Gastrocnemius medialis (tissue), 4 donors: Measurements from ENCODE around the gene PLEKHA4. TPM values are rescaled to one million over a fixed set of nuclear protein-coding genes. Genes with fewer than 3 reads are reported as not detected.

Experiments
- ATAC-seq, 2 donors: fragments of 150-250 bp; one replicate each; pipeline ENCODE4 v1.9.1; 2016
- DNase-seq, 2 donors: peaks; one replicate each; pipeline ENCODE4 v3.0.0-alpha.2; 2019
- H3K27ac ChIP-seq, 4 donors: fragments of 200-600 bp; sonication (generic); 1 replicate in 1 of 4; 2 replicates in 3 of 4; pipeline ENCODE4 v1.5.1; 2016 to 2018; ENCODE audit warnings: mild to moderate bottlenecking in 2 of 4, moderate library complexity in 1 of 4
- H3K27me3 ChIP-seq, 3 donors: fragments of 200-600 bp; sonication (generic) in 2 of 3; 1 replicate in 1 of 3; 2 replicates in 2 of 3; pipeline versions ENCODE4 v1.5.1 to v1.6.0; 2016 to 2019; ENCODE audit warnings: mild to moderate bottlenecking in 1 of 3, moderate library complexity in 1 of 3
- H3K36me3 ChIP-seq, 2 donors: fragments of 200-600 bp; sonication (generic) in 1 of 2; one replicate each; pipeline ENCODE4 v1.5.1; 2017 to 2018
- H3K4me1 ChIP-seq, 2 donors: fragments of 200-600 bp; sonication (generic) in 1 of 2; one replicate each; pipeline ENCODE4 v1.5.1; 2016 to 2017; ENCODE audit warnings: mild to moderate bottlenecking in 2 of 2
- H3K4me3 ChIP-seq, 4 donors: fragments of 200-600 bp; sonication (generic) in 3 of 4; 1 replicate in 1 of 4; 2 replicates in 3 of 4; pipeline ENCODE4 v1.5.1; 2016 to 2019; ENCODE audit warnings: mild to moderate bottlenecking in 2 of 4
- H3K9me3 ChIP-seq, 3 donors: fragments of 200-600 bp; sonication (generic) in 2 of 3; 1 replicate in 1 of 3; 2 replicates in 2 of 3; pipeline ENCODE4 v1.5.1; 2016 to 2019
- CTCF ChIP-seq, 5 experiments: fragments of 450-650 bp in 3 of 5; fragments of 200-600 bp in 2 of 5; sonication (generic) in 2 of 5; IDR thresholded peaks in 4 of 5; conservative IDR thresholded peaks in 1 of 5; 1 replicate in 4 of 5; 2 replicates in 1 of 5; pipeline ENCODE4 v1.5.1; 2016 to 2019; ENCODE audit warnings: antibody characterized with exemption in 5 of 5, mild to moderate bottlenecking in 3 of 5, moderate library complexity in 3 of 5
- POLR2A ChIP-seq, 2 donors: fragments of 450-650 bp; IDR thresholded peaks; one replicate each; pipeline ENCODE4 v1.6.1; 2017; ENCODE audit warnings: antibody characterized with exemption in 2 of 2, mild to moderate bottlenecking in 2 of 2, moderate library complexity in 2 of 2
- in situ Hi-C, 4 donors: fragments of 200-750 bp; cut with MboI; loops; one replicate each; pipeline versions ENCODE4 v1.15.0 to v1.8.0; 2017; ENCODE audit warnings: low sequenced_read_pairs in 4 of 4
- intact Hi-C: fragments of 100-400 bp; cut with DNase I; formaldehyde crosslinking; loops from one replicate; pipeline ENCODE4 v1.15.1; 2023; ENCODE audit warnings: low total_unique reads
- total RNA-seq, 4 donors: library from RNA; depleted of rRNA; stranded (reverse); fragments of >200 nt; gene quantifications; one replicate each; pipeline versions ENCODE4 v1.1.0 to v1.2.3, GENCODE V29; 2016

PLEKHA4 gene
- total RNA-seq, 4 donors from 2014 or later = 3.4 to 9.7 (median 6.3) TPM

- no peak for TF ChIP-seq POLR2A (IDR thresholded peaks at IDR 0.05)
- H3K4me1 ChIP-seq = peaks cover 3 to 14% of the 10 kb centered on the region in 2 donors
- intact Hi-C loops = no loop called here
- H3K36me3 ChIP-seq = no peaks in the 10 kb centered on the region
- peak in 1 of 2 donors; percentile 63 for DNase-seq
- peak; percentile 82 to 87 for ATAC-seq
- H3K9me3 ChIP-seq = no peaks in the 10 kb centered on the region
- H3K27ac ChIP-seq = peak overlapping the region in 2 of 4 donors; percentile 49 to 55
- in situ Hi-C loops = loop anchor here in 1 of 4 donors (25.0 kb wide), 1 partner anchor 99 kb away; the partner anchor contains the start of genes BAX and FTL
- H3K4me3 ChIP-seq = no peak overlapping the region
- H3K27me3 ChIP-seq = no peaks in the 10 kb centered on the region
Measured at GRCh38 chr19:48862827-48863226, 5.6 kb downstream of the PLEKHA4 start.

GRCh38 chr19:48861313-48861712 is 7.1 kb downstream of the PLEKHA4 start:
- TF ChIP-seq CTCF (IDR thresholded peaks at IDR 0.05 in 4 of 5, conservative IDR thresholded peaks at IDR 0.05 in 1 of 5) (no peak), POLR2A (IDR thresholded peaks at IDR 0.05) (no peak)
- in situ Hi-C loops = loop anchor here in 1 of 4 donors (25.0 kb wide), 1 partner anchor 101 kb away; the partner anchor contains the start of genes BAX and FTL

GRCh38 chr19:48859711-48860572 is 8.5 kb downstream of the PLEKHA4 start:
- in situ Hi-C loops = loop anchor here in 1 of 4 donors (25.0 kb wide), 1 partner anchor 102 kb away; the partner anchor contains the start of genes BAX and FTL
- Histone ChIP-seq H3K27me3 (no peaks in the 10 kb centered on the region), H3K4me1 (peaks cover 0 to 9% of the 10 kb centered on the region in 2 donors), H3K36me3 (no peaks in the 10 kb centered on the region), H3K4me3 (no peak overlapping the region), H3K27ac (no peak overlapping the region), H3K9me3 (no peaks in the 10 kb centered on the region)
- TF ChIP-seq CTCF (IDR thresholded peaks at IDR 0.05 in 4 of 5, conservative IDR thresholded peaks at IDR 0.05 in 1 of 5) (no peak), POLR2A (IDR thresholded peaks at IDR 0.05) (no peak)
- ATAC-seq (no peak), DNase-seq (no peak)
- intact Hi-C loops = no loop called here

More at GRCh38 chr19:48861313-48861712, 7.1 kb downstream of the PLEKHA4 start:
- H3K4me3 ChIP-seq = no peak overlapping the region
- DNase-seq (no peak), ATAC-seq (no peak)
- H3K27ac ChIP-seq = no peak overlapping the region
- no peaks in the 10 kb centered on the region for H3K27me3 ChIP-seq
- H3K9me3 ChIP-seq = no peaks in the 10 kb centered on the region
- H3K36me3 ChIP-seq = no peaks in the 10 kb centered on the region
- intact Hi-C loops = no loop called here
- peaks cover 0 to 9% of the 10 kb centered on the region in 2 donors for H3K4me1 ChIP-seq

- intact Hi-C loops (no loop called here), in situ Hi-C loops (loop anchor here in 1 of 4 donors (25.0 kb wide), 1 partner anchor 103 kb away; the partner anchor contains the start of genes BAX and FTL)
- ATAC-seq (no peak), DNase-seq (no peak)
- Histone ChIP-seq H3K27me3 (no peaks in the 10 kb centered on the region), H3K4me3 (no peak overlapping the region), H3K36me3 (no peaks in the 10 kb centered on the region), H3K9me3 (no peaks in the 10 kb centered on the region), H3K27ac (no peak overlapping the region), H3K4me1 (peaks cover 0 to 9% of the 10 kb centered on the region in 2 donors)
- TF ChIP-seq CTCF (IDR thresholded peaks at IDR 0.05 in 4 of 5, conservative IDR thresholded peaks at IDR 0.05 in 1 of 5) (no peak), POLR2A (IDR thresholded peaks at IDR 0.05) (no peak)
Measured at GRCh38 chr19:48858984-48859710, 9.3 kb downstream of the PLEKHA4 start.
